Measurements from ENCODE around the gene SPATS2.

The SPATS2 gene

GRCh38 chr12:49428793-49429192 is 61.5 kb downstream of the SPATS2 start:
- peaks cover 0 to 3% of the 10 kb centered on the region in 2 experiments; a peak in 2 of 3 replicates for H3K36me3 ChIP-seq (ENCODE audit: control insufficient read depth in 2 of 2, insufficient read depth in 1 of 2, low read length in 2 of 2)
- peaks cover 8% of the 10 kb centered on the region; the same call in 1 of the 2 replicates for H3K4me1 ChIP-seq (ENCODE audit: control insufficient read depth, insufficient read depth, low read length)
- no peak overlapping the region for H3K27ac ChIP-seq (ENCODE audit: extremely low read depth, low read depth, low read length)
- H3K4me3 ChIP-seq (ENCODE audit: low read depth, low read length), result no peak overlapping the region
- H3K9me3 ChIP-seq (ENCODE audit: control insufficient read depth, insufficient read depth, low read depth, low read length), result no peaks in the 10 kb centered on the region
- CTCF ChIA-PET, result interaction anchor here (0.8 kb wide), 1 partner anchor 65 kb away, joined by 3 read pairs; no protein-coding TSS in a partner anchor
- TF ChIP-seq ZNF610 (tag by site-specific recombination; IDR thresholded peaks at IDR 0.05; ENCODE audit: borderline replicate concordance) (no peak), ZFP3 (tag by site-specific recombination; IDR thresholded peaks at IDR 0.05; ENCODE audit: low read depth) (no peak), ZNF521 (tag by site-specific recombination; IDR thresholded peaks at IDR 0.05) (no peak), ZNF580 (tag by site-specific recombination; IDR thresholded peaks at IDR 0.05) (no peak), AEBP2 (tag by site-specific recombination; IDR thresholded peaks at IDR 0.05; ENCODE audit: borderline replicate concordance) (no peak), ZBTB21 (tag by site-specific recombination; IDR thresholded peaks at IDR 0.05) (no peak), ZNF121 (tag by site-specific recombination; IDR thresholded peaks at IDR 0.05) (no peak), ZNF2 (tag by site-specific recombination; IDR thresholded peaks at IDR 0.05) (no peak), ZNF184 (tag by site-specific recombination; IDR thresholded peaks at IDR 0.05) (no peak), WT1 (tag by site-specific recombination; IDR thresholded peaks at IDR 0.05) (0 out of 2 replicates have a peak, but pooled peaks have one; percentile 27), ZBTB26 (tag by site-specific recombination; optimal IDR thresholded peaks at IDR 0.05) (no peak), ZNF133 (tag by site-specific recombination; IDR thresholded peaks at IDR 0.05) (no peak), MYNN (tag by site-specific recombination; IDR thresholded peaks at IDR 0.05; ENCODE audit: borderline replicate concordance) (no peak), PRDM10 (tag by site-specific recombination; IDR thresholded peaks at IDR 0.05) (peak; percentile 40), KLF9 (tag by site-specific recombination; IDR thresholded peaks at IDR 0.05; ENCODE audit: low read depth) (no peak), ZNF785 (tag by site-specific recombination; IDR thresholded peaks at IDR 0.05) (no peak), ZNF335 (tag by site-specific recombination; conservative IDR thresholded peaks at IDR 0.05) (peak; percentile 23; the same call in 1 of the 2 replicates), GFI1B (tag by site-specific recombination; IDR thresholded peaks at IDR 0.05) (no peak), ZFHX2 (tag by site-specific recombination; conservative IDR thresholded peaks at IDR 0.05) (peak; percentile 28; the same call in 1 of the 2 replicates), ZNF692 (tag by site-specific recombination; IDR thresholded peaks at IDR 0.05) (no peak), OSR2 (tag by site-specific recombination; IDR thresholded peaks at IDR 0.05) (peak; percentile 72)
- POLR2A ChIA-PET, result no interaction called here
